HG03469 (cell line): ENCODE results near the gene UBAC2.

ENCODE experiments used
- ATAC-seq: cut with Tn5 transposase; IDR thresholded peaks from one replicate; pipeline ENCODE4 v1.9.1; 2021; ENCODE audit warnings: mild to moderate bottlenecking, moderate library complexity, moderate number of reproducible peaks; ENCODE audit not compliant: unreplicated experiment

UBAC2 gene

GRCh38 chr13:99422586-99423220, 222.0 kb downstream of the UBAC2 start:
- no peak for ATAC-seq

GRCh38 chr13:99425485-99426341, 225.1 kb downstream of the UBAC2 start:
- ATAC-seq = peak; percentile 66

GRCh38 chr13:99426426-99426825, 225.8 kb downstream of the UBAC2 start:
- no peak for ATAC-seq

GRCh38 chr13:99429670-99430069, 229.0 kb downstream of the UBAC2 start:
- no peak for ATAC-seq

GRCh38 chr13:99431927-99432608, 231.4 kb downstream of the UBAC2 start:
- no peak for ATAC-seq

- peak; percentile 35 for ATAC-seq
Observed at GRCh38 chr13:99432609-99433542, 232.2 kb downstream of the UBAC2 start.

GRCh38 chr13:99433543-99434075, 233.0 kb downstream of the UBAC2 start:
- ATAC-seq = no peak

GRCh38 chr13:99434258-99434788, 233.7 kb downstream of the UBAC2 start:
- no peak for ATAC-seq

- ATAC-seq = no peak
Observed at GRCh38 chr13:99435116-99435515, 234.5 kb downstream of the UBAC2 start.

GRCh38 chr13:99435998-99436397, 235.3 kb downstream of the UBAC2 start:
- no peak for ATAC-seq
